Cardiac muscle cell (in vitro differentiated cells and primary cell): ENCODE measurements around the gene PPIL4. TPM values are rescaled to one million over a fixed set of nuclear protein-coding genes. Genes with fewer than 3 reads are reported as not detected.

ENCODE experiments used
- DNase-seq, 2 donors: peaks; one replicate each; pipeline versions ENCODE4 v3.0.0 to v3.0.0-alpha.2; 2010 to 2017; ENCODE audit warnings: low read depth in 1 of 2, low spot score in 1 of 2
- H3K27ac ChIP-seq: fragments of 200-600 bp; sonication (generic); 2 replicates; pipeline ENCODE4 v1.5.1; 2016
- H3K27me3 ChIP-seq: fragments of 200-600 bp; sonication (generic); 2 replicates; pipeline ENCODE4 v1.6.0; 2016; ENCODE audit warnings: control low read depth
- H3K36me3 ChIP-seq: fragments of 200-600 bp; sonication (generic); 2 replicates; pipeline ENCODE4 v1.5.1; 2016; ENCODE audit warnings: control low read depth
- H3K4me1 ChIP-seq: fragments of 200-600 bp; sonication (generic); 2 replicates; pipeline ENCODE4 v1.8.1; 2017; ENCODE audit warnings: low read depth, mild to moderate bottlenecking, mixed run types
- H3K4me3 ChIP-seq: fragments of 200-600 bp; sonication (generic); 2 replicates; pipeline ENCODE4 v1.5.1; 2016; ENCODE audit warnings: mild to moderate bottlenecking
- H3K9me3 ChIP-seq: fragments of 200-600 bp; sonication (generic); 2 replicates; pipeline ENCODE4 v1.5.1; 2017; ENCODE audit warnings: low read depth, mild to moderate bottlenecking, control low read depth
- polyA plus RNA-seq: library from polyadenylated mRNA; unstranded; fragments of >200 nt; fragmentation: Nextera tagmentation; extraction: Ambion mirVana; gene quantifications from 2 replicates; pipeline ENCODE4 v1.2.1, GENCODE V29; 2016
- total RNA-seq: library from RNA; depleted of rRNA; stranded (reverse); fragments of >200 nt; gene quantifications from 2 replicates; pipeline ENCODE4 v1.2.3, GENCODE V29; 2016
- TF ChIP-seq, protein P1 (sequence below): IDR thresholded peaks from 2 replicates; pipeline ENCODE4 v1.5.1; 2012; ENCODE audit warnings: low read depth, mild to moderate bottlenecking, low read length

Gene PPIL4
- total and polyA plus RNA-seq, 2 experiments from 2014 or later = 29.5 to 33.1 TPM

DNA sequence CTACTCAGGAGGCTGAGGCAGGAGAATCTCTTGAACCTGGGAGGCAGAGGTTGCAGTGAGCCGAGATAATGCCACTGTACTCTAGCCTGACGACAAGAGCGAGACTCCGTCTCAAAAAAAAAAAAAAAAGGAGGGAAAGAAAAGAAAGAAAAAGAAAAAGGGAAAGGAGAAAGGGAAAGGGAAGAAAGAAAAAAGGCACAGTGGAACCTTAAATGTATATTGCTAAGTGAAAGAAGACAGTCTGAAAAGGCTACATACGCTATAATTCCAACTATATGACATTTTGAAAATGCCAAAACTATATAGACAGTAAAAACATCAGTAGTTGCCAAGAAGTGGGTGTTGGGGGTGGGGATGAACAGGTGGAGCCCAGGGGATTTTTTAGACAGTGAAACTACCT, 16.2 kb downstream of the PPIL4 start:
- no peak for DNase-seq
- Histone ChIP-seq H3K4me3 (no peak overlapping the region), H3K36me3 (peaks cover 73% of the 10 kb centered on the region), H3K4me1 (no peaks in the 10 kb centered on the region), H3K27ac (no peak overlapping the region), H3K9me3 (no peaks in the 10 kb centered on the region), H3K27me3 (no peaks in the 10 kb centered on the region)
- TF ChIP-seq, protein P1, sequence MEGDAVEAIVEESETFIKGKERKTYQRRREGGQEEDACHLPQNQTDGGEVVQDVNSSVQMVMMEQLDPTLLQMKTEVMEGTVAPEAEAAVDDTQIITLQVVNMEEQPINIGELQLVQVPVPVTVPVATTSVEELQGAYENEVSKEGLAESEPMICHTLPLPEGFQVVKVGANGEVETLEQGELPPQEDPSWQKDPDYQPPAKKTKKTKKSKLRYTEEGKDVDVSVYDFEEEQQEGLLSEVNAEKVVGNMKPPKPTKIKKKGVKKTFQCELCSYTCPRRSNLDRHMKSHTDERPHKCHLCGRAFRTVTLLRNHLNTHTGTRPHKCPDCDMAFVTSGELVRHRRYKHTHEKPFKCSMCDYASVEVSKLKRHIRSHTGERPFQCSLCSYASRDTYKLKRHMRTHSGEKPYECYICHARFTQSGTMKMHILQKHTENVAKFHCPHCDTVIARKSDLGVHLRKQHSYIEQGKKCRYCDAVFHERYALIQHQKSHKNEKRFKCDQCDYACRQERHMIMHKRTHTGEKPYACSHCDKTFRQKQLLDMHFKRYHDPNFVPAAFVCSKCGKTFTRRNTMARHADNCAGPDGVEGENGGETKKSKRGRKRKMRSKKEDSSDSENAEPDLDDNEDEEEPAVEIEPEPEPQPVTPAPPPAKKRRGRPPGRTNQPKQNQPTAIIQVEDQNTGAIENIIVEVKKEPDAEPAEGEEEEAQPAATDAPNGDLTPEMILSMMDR = no peak

DNA sequence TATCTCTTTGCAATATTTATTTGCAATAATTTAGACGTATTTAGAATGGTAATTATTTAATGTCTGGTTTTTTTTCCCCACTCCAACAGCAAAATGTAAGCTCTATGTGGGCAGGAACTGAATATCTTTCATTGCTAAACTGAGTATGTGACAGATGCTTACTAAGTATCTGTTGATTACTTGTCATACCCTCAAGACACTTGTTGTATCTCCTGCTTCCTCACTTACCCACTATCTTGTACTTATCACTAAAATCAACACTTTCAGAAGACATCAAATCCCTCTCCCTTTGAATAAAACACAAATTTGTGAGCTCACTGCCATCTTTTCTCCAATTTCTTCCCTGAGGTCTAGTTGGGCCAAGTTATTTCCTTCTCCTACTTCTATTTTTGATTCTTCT, 30.3 kb downstream of the PPIL4 start:
- no peaks in the 10 kb centered on the region for H3K9me3 ChIP-seq
- TF ChIP-seq, protein P1 = no peak
- peaks cover 8% of the 10 kb centered on the region for H3K4me1 ChIP-seq
- no peak for DNase-seq
- no peak overlapping the region for H3K27ac ChIP-seq
- no peak overlapping the region for H3K4me3 ChIP-seq
- no peaks in the 10 kb centered on the region for H3K27me3 ChIP-seq
- peaks cover 22% of the 10 kb centered on the region for H3K36me3 ChIP-seq

DNA sequence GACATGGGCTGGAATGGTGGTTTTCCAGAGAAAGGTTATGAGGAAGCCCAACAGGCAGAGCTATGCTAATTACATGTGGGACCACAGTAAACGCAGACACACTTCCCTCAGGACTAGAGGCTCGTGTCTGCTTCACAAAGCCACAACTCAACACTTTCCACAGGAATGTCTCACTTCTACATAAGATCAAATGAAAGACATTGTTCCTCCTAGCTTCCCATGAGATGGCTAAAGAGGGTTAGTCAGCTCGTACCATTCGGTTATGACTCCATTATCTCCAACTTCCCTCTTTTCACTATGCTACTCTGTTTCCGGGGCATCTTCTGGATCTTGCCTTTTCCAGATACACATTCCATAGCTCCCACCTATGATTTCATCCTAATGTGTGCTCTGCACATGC, 31.9 kb downstream of the PPIL4 start:
- TF ChIP-seq, protein P1 = no peak

DNA sequence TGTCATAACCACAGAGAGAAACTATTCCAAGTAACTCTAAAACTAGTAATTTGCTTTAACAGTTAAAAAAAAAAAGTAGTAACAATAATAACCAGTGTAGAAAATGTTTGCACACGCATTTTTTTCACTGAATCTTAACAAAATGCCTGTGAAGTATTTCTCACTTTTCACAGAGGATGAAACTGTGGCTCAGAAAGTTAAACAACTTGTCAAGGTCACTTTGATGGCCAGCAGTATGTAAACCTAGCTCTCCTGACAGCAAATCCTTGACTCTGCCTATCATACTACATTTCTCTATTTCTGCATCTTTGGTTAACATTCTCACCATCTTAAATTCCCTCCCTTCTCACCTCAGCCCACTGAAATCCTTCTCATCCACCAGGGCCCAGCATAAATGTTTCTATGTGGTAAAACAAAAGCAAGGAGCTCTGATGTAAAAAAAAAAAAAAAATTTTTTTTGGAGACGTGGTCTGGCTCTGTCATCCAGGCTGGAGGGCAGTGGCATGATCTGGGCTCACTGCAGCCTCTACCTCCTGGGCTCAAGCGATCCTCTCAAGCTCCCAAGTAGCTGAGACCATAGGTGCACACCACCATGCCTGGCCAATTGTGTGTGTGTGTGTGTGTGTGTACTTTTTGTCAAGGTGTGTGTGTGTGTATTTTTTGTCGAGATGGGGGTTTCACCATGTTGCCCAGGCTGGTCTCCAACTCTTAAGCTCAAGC, 34.9 kb downstream of the PPIL4 start:
- Histone ChIP-seq H3K4me3 (no peak overlapping the region), H3K27me3 (no peaks in the 10 kb centered on the region), H3K27ac (peak overlapping the region; percentile 54), H3K36me3 (peaks cover 24% of the 10 kb centered on the region), H3K4me1 (no peaks in the 10 kb centered on the region), H3K9me3 (no peaks in the 10 kb centered on the region)
- TF ChIP-seq, protein P1 = no peak
- no peak for DNase-seq

More for the DNA sequence above, 31.9 kb downstream of the PPIL4 start:
- H3K36me3 ChIP-seq = peaks cover 30% of the 10 kb centered on the region
- peak; percentile 19 to 23 for DNase-seq
- no peaks in the 10 kb centered on the region for H3K4me1 ChIP-seq
- H3K27ac ChIP-seq = peak overlapping the region; percentile 10
- H3K9me3 ChIP-seq = no peaks in the 10 kb centered on the region
- no peak overlapping the region for H3K4me3 ChIP-seq
- no peaks in the 10 kb centered on the region for H3K27me3 ChIP-seq

DNA sequence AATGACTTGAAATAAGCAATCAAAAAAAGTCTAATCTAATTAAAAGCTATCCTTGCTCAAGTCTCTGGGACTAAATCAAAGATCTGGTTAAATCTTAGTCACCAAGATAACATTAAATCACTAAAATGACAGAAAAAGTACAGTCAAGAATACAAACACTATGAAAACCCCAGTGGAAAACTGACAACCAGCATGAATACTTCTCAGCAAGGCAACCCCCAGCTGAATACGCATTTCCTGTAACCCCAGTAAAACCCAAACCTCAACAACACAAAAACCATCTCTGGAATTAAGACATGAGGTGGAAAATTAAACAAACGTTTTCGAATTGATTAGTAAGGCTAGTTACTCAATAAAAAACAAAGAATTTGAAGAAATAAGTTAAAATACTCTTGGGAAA, 37.4 kb downstream of the PPIL4 start:
- Histone ChIP-seq H3K27ac (no peak overlapping the region), H3K27me3 (no peaks in the 10 kb centered on the region), H3K4me1 (no peaks in the 10 kb centered on the region), H3K9me3 (no peaks in the 10 kb centered on the region), H3K36me3 (peaks cover 36% of the 10 kb centered on the region), H3K4me3 (no peak overlapping the region)
- no peak for DNase-seq
- TF ChIP-seq, protein P1 = no peak
